Activated naive CD4-positive, alpha-beta T cell treated with anti-CD3 and anti-CD28 coated beads for 36 hours (primary cell): ENCODE results near the gene ZMIZ2. TPM values are rescaled to one million over a fixed set of nuclear protein-coding genes. Genes with fewer than 3 reads are reported as not detected.
"Not testable (repeated sequence)": the region's sequence is repeated elsewhere in the genome, so short reads cannot be mapped to it uniquely, and the experiment has no call there.

Experiments
- CTCF ChIA-PET: fragments of 350-600 bp; sonication (Branson Sonifier 250); formaldehyde crosslinking; loops from one replicate; lab custom pipeline; 2021; ENCODE audit warnings: antibody characterized with exemption; lab: Charles Lee
- DNase-seq: peaks from one replicate; pipeline ENCODE4 v3.0.0-alpha.2; 2020
- H3K27ac Mint-ChIP-seq: one replicate; pipeline ENCODE4 v1.8.0; 2021; ENCODE audit warnings: mild to moderate bottlenecking, mixed read lengths
- H3K27me3 Mint-ChIP-seq: one replicate; pipeline ENCODE4 v1.8.0; 2021; ENCODE audit warnings: low read depth, mixed read lengths
- H3K36me3 Mint-ChIP-seq: one replicate; pipeline ENCODE4 v1.8.0; 2021; ENCODE audit warnings: low read depth, mixed read lengths
- H3K4me1 Mint-ChIP-seq: one replicate; pipeline ENCODE4 v1.8.0; 2021; ENCODE audit warnings: low read depth, mixed read lengths
- H3K4me3 Mint-ChIP-seq: one replicate; pipeline ENCODE4 v1.8.0; 2021; ENCODE audit warnings: mild to moderate bottlenecking, moderate library complexity, mixed read lengths
- H3K9me3 Mint-ChIP-seq: one replicate; pipeline ENCODE4 v1.8.0; 2021; ENCODE audit warnings: mixed read lengths
- intact Hi-C: fragments of 100-400 bp; cut with micrococcal nuclease; formaldehyde crosslinking; loops from one replicate; pipeline ENCODE4 v1.15.1; 2023
- total RNA-seq, 2 experiments: library from RNA; stranded (reverse); gene quantifications; one replicate each; pipeline ENCODE4 v1.2.3, GENCODE V29; 2021

The ZMIZ2 gene, protein sequence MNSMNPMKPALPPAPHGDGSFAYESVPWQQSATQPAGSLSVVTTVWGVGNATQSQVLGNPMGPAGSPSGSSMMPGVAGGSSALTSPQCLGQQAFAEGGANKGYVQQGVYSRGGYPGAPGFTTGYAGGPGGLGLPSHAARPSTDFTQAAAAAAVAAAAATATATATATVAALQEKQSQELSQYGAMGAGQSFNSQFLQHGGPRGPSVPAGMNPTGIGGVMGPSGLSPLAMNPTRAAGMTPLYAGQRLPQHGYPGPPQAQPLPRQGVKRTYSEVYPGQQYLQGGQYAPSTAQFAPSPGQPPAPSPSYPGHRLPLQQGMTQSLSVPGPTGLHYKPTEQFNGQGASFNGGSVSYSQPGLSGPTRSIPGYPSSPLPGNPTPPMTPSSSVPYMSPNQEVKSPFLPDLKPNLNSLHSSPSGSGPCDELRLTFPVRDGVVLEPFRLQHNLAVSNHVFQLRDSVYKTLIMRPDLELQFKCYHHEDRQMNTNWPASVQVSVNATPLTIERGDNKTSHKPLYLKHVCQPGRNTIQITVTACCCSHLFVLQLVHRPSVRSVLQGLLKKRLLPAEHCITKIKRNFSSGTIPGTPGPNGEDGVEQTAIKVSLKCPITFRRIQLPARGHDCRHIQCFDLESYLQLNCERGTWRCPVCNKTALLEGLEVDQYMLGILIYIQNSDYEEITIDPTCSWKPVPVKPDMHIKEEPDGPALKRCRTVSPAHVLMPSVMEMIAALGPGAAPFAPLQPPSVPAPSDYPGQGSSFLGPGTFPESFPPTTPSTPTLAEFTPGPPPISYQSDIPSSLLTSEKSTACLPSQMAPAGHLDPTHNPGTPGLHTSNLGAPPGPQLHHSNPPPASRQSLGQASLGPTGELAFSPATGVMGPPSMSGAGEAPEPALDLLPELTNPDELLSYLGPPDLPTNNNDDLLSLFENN
- 10 to 100 TPM; 83.1 to 86.5 TPM for total RNA-seq

DNA sequence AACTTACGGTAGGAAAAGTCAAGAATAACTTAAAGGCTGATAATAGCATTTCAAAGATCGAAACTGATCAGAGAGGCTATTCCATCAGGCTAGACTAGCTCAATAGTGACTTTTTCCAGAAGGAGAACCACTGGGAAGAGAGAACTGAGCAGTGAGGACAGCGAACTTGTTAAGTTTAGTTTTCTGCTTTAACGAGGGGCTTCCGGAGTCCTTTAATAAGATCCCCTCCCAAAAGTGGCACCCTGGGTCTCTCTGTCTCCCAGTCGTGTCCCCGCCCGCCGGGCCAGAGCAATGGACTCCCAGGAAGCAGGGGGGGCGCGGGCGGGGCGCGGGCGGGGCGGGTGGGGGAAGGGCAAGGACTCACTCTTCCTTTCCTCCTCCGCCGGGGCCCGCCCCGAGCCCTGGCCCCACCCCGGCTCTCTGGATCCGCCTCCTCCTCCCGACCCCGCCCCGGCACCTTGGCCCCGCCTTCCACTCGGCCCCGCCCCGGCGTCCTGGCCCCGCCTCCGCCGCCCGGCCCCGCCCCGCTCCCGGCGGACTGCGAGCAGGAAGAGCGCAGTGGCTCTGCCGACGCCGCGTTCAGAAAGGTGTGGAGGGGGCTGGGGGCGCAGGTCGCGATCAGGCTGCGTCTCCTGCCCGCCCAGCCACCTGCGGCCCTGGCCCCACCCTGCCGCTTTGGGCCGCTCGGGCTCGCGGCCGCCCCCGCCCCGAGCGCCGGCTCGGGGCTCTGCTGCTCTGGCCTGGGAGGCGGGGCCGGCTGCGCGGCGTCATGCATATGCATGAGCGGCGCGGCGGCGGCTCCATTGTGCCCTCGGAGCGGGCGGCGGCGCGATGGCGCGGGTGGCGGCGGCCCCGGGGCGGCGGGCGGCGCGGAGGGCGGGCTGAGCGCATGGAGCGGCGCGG is at the start of gene ZMIZ2:
Gene ZMIZ2 (plus strand): TSS at position 803 of the 903 bp plus-strand sequence. CDS start 7,403 bp downstream, outside the sequence.
- intact Hi-C loops: loop anchor here (1.0 kb wide), 9 partner anchors 13 to 251 kb away; partner anchors contain the start of genes H2AZ2, MYO1G, OGDH and PPIA
- peak; percentile 92 for DNase-seq
- H3K27ac Mint-ChIP-seq: peak within 1 kb of the TSS; percentile 88
- CTCF ChIA-PET: no interaction called here
- no peaks in the 10 kb centered on the region for H3K9me3 Mint-ChIP-seq
- H3K27me3 Mint-ChIP-seq: no peaks in the 10 kb centered on the region
- peaks cover 39% of the 10 kb centered on the region for H3K4me1 Mint-ChIP-seq
- peaks cover 9% of the 10 kb centered on the region for H3K36me3 Mint-ChIP-seq
- peak within 1 kb of the TSS; percentile 82 for H3K4me3 Mint-ChIP-seq

DNA sequence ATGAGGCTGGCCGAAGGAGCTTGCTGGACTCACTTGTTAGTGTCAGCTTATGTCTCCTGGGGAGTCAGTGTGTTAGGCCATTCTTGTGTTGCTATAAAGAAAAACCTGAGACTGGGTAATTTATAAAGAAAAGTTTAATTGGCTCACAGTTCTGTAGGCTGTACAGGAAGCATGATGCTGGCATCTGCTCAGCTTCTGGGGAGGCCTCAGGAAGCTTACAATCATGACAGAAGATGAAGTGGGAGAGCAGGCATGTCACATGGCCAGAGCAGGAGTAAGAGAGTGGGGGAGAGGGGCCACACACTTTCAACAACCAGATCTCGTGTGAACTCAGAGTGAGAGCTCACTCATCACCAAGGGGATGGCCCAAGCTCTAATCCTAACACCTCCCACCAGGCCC is 49.0 kb upstream of the ZMIZ2 start:
- H3K4me3 Mint-ChIP-seq, H3K27ac Mint-ChIP-seq, DNase-seq, H3K27me3 Mint-ChIP-seq, intact Hi-C loops, H3K4me1 Mint-ChIP-seq, H3K9me3 Mint-ChIP-seq: not testable (repeated sequence)
- H3K36me3 Mint-ChIP-seq: peaks cover 68% of the 10 kb centered on the region
- CTCF ChIA-PET: interaction anchor here (0.6 kb wide), 1 partner anchor 100 kb away, joined by 3 read pairs; no protein-coding TSS in a partner anchor

DNA sequence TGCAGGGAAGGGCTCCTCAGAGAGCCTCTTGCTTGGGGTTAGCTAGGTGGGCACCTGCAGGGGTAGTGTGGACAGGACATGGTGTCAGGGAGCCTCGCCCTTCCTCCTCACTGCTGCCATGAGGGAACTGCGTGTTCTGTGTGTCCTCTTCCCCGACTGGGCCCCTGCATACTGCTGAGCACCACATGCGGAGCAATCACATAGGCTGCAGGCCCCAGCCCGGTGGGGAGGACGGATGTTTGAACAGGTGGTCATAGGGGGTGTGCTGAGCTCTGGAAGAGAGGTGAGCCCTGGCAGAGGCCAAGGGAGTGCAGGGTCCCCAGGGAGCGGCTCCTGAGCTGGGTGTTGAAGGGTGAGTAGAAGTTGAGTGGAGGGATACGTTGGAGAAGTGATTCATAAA is 48.3 kb upstream of the ZMIZ2 start:
- intact Hi-C loops: no loop called here
- peaks cover 4% of the 10 kb centered on the region for H3K9me3 Mint-ChIP-seq
- no peaks in the 10 kb centered on the region for H3K27me3 Mint-ChIP-seq
- no peak overlapping the region for H3K27ac Mint-ChIP-seq
- H3K4me3 Mint-ChIP-seq: no peak overlapping the region
- H3K4me1 Mint-ChIP-seq: no peaks in the 10 kb centered on the region
- CTCF ChIA-PET: no interaction called here
- no peak for DNase-seq
- peaks cover 71% of the 10 kb centered on the region for H3K36me3 Mint-ChIP-seq

DNA sequence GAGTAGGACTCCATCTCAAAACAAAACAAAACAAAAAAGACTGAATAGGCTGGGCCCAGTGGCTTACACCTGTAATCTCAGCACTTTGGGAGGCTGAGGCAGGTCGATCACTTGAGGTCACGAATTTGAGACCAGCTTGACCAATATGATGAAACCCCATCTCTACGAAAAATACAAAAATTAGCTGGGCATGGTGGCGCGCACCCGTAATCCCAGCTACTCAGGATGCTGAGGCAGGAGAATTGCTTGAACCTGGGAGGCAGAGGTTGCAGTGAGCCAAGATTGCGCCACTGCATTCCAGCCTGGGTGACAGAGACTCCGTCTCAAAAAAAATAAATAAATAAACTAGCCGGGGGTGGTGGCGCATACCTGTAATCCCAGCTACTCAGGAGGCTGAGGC is 45.3 kb upstream of the ZMIZ2 start:
- DNase-seq, H3K4me1 Mint-ChIP-seq, H3K4me3 Mint-ChIP-seq, H3K9me3 Mint-ChIP-seq, intact Hi-C loops, H3K27ac Mint-ChIP-seq, H3K27me3 Mint-ChIP-seq: not testable (repeated sequence)
- CTCF ChIA-PET: interaction anchor here (0.6 kb wide), 2 partner anchors 106 to 115 kb away, joined by 3 read pairs; no protein-coding TSS in a partner anchor
- peaks cover 55% of the 10 kb centered on the region for H3K36me3 Mint-ChIP-seq

DNA sequence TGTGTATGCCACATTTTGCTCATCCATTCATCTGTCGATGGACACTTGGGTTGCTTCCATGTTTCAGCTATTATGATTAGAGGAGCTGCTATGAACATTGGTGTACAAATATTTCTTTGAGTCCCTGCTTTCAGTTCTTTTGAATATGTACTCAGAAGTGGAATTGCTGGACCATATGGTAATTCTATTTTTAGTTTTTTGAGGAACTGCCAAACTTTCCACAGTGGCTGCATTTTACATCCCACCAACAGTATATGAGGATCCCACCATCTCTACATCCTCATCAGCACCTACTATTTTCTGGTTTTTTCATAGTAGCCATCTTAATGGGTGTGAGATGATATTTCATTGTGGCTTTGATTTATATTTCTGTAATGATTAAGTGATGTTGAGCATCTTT is 44.7 kb upstream of the ZMIZ2 start:
- CTCF ChIA-PET: interaction anchor here (0.5 to 0.6 kb wide), 2 partner anchors 115 to 130 kb away, joined by 3 to 6 read pairs; no protein-coding TSS in a partner anchor
- Mint-ChIP-seq H3K36me3 (peaks cover 51% of the 10 kb centered on the region), H3K4me1 (no peaks in the 10 kb centered on the region), H3K27ac (no peak overlapping the region), H3K4me3 (no peak overlapping the region), H3K27me3 (no peaks in the 10 kb centered on the region), H3K9me3 (peaks cover 4% of the 10 kb centered on the region)
- intact Hi-C loops: no loop called here
- DNase-seq: no peak

DNA sequence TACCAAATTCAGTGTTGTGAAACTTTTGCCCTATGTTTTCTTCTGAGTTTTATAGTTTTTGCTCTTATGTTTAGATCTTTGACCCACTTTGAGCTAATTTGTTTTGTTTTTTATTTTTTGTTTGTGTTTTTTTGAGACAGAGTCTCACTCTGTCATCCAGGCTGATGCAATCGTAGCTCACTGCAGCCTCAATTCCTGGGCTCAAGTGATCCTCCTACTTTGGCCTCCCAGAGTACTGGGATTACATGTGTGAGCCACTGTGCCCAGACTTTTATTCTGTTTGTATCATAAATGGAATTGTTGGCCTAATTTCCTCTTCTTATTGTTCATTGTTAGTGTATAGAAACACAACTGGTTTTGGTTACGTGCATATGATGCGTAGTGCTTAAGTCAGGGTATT is 43.2 kb upstream of the ZMIZ2 start:
- H3K9me3 Mint-ChIP-seq: no peaks in the 10 kb centered on the region
- no peak overlapping the region for H3K27ac Mint-ChIP-seq
- H3K27me3 Mint-ChIP-seq: no peaks in the 10 kb centered on the region
- no peak for DNase-seq
- no peak overlapping the region for H3K4me3 Mint-ChIP-seq
- H3K36me3 Mint-ChIP-seq: peaks cover 37% of the 10 kb centered on the region
- H3K4me1 Mint-ChIP-seq: no peaks in the 10 kb centered on the region
- CTCF ChIA-PET: interaction anchor here (0.6 to 0.7 kb wide), 2 partner anchors 10 to 430 kb away, joined by 3 to 4 read pairs; no protein-coding TSS in a partner anchor
- intact Hi-C loops: no loop called here

DNA sequence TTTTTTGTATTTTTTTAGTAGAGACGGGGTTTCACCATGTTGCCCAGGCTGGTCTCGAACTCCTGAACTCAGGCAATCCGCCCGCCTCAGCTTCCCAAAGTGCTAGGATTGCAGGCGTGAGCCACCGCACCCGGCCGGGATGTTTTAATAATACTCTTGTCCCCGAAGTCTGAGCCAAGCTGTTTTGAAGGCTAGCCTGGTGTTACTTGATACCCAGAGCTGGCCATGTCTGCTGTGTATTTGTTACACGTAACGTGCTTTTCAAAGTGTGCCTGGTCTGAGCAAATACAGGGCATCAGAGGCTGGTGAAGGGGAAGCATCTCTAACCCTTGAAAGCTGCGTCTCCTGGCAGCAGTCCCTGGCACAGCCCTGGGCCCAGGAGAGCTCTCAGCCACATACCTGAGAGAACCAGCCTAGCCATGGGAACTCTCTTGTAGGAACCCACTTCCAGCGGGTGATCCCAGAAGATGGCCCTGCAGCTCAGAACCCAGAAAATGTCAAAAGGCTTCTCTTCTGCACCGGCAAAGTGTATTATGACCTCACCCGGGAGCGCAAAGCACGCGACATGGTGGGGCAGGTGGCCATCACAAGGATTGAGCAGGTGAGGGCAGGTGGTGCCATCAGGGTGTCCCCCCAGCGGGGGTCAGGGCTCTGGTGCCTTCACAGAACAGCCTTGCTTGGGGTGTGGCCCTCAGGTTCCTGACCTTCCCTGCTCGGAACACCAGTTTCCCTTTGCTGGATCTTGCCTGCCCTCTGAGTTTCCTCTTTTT is 41.7 kb upstream of the ZMIZ2 start:
- intact Hi-C loops: no loop called here
- DNase-seq: no peak
- H3K36me3 Mint-ChIP-seq: peaks cover 25% of the 10 kb centered on the region
- CTCF ChIA-PET: interaction anchor here (0.8 kb wide), 1 partner anchor 142 kb away, joined by 3 read pairs; no protein-coding TSS in a partner anchor
- H3K4me3 Mint-ChIP-seq: no peak overlapping the region
- no peaks in the 10 kb centered on the region for H3K27me3 Mint-ChIP-seq
- H3K4me1 Mint-ChIP-seq: peaks cover under 1% of the 10 kb centered on the region
- H3K27ac Mint-ChIP-seq: no peak overlapping the region
- H3K9me3 Mint-ChIP-seq: no peaks in the 10 kb centered on the region

DNA sequence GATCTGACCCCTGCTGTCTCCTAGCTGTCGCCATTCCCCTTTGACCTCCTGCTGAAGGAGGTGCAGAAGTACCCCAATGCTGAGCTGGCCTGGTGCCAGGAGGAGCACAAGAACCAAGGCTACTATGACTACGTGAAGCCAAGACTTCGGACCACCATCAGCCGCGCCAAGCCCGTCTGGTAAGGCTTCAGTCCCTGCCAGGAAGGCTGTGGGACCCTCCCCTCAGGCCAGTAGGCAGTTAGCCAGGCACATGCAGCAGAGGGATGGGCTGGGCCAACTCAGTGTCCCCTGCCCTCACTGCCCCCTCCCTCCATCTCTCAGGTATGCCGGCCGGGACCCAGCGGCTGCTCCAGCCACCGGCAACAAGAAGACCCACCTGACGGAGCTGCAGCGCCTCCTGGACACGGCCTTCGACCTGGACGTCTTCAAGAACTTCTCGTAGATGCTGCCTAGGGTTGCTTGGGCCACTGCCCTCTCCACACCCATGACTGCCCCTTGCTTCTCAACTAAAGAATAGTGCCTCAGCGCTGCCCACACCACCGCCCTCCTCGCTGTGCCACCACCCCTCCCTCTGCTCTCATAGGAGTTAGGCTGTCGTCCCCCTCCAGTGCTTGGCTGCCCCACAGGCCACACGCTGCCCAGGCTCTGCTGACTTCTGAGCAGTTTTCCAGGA is 41.0 kb upstream of the ZMIZ2 start:
- H3K4me3 Mint-ChIP-seq: no peak overlapping the region
- H3K36me3 Mint-ChIP-seq: peaks cover 20% of the 10 kb centered on the region
- CTCF ChIA-PET: interaction anchor here (0.8 kb wide), 1 partner anchor 143 kb away, joined by 3 read pairs; no protein-coding TSS in a partner anchor
- H3K27me3 Mint-ChIP-seq: no peaks in the 10 kb centered on the region
- no peaks in the 10 kb centered on the region for H3K9me3 Mint-ChIP-seq
- intact Hi-C loops: no loop called here
- no peak overlapping the region for H3K27ac Mint-ChIP-seq
- no peak for DNase-seq
- peaks cover 4% of the 10 kb centered on the region for H3K4me1 Mint-ChIP-seq

DNA sequence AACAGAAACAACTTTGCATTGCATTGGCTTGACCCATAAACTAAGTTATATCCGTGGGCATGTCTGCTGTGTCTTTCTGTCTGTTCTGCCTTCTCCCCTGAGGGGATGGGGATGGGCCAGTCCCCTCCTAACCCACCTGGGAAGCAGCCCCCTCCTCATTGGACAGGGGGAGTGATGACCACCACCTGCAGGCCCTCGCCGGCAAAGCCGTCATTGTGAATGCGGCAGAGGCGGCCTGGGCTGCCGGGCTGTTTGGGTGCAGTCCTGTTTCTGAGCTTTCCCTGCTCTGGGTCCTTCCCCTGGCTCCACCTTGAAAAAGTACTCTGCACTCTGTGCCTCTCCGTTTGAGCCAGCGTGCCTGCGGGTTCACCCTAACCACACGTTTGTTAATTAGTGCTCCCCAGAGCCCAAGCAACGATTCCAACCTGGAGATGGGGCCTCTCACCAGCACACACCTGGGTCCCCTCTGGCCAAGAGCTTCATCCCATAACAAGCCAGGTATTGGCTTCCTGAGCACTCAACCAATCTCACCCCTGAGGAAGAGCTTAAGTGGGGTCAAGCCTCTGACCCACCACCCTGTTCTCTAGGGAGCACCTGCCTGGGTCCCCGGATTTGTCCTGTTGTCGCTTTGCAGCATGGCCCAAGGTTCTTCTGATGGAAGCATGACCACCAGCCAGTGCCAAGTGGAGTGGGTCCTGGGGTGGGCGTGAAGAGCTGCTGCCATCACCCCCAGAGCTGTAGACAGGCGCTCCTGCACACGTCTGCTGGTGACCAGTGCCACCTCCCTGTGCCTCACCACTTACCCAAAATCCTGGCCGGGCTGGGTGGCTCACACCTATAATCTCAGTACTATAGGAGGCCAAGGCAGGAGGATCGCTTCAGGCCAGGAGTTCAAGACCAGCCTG is 39.4 kb upstream of the ZMIZ2 start:
- no peak overlapping the region for H3K27ac Mint-ChIP-seq
- intact Hi-C loops: no loop called here
- no peaks in the 10 kb centered on the region for H3K9me3 Mint-ChIP-seq
- H3K27me3 Mint-ChIP-seq: no peaks in the 10 kb centered on the region
- peaks cover 14% of the 10 kb centered on the region for H3K36me3 Mint-ChIP-seq
- no peak for DNase-seq
- CTCF ChIA-PET: interaction anchor here (0.6 kb wide), 1 partner anchor 149 kb away, joined by 5 read pairs; no protein-coding TSS in a partner anchor
- H3K4me1 Mint-ChIP-seq: peaks cover 4% of the 10 kb centered on the region
- H3K4me3 Mint-ChIP-seq: no peak overlapping the region
